Activated CD4-positive, CD25-positive, alpha-beta regulatory T cell (primary cell): ENCODE measurements around the gene TMCO4.
"Not testable (repeated sequence)": the region's sequence is repeated elsewhere in the genome, so short reads cannot be mapped to it uniquely, and the experiment has no call there.

Source experiments
- DNase-seq, 4 experiments: peaks; one replicate each; lab custom pipeline; 2025; lab: John Stamatoyannopoulos, UW

TMCO4 gene

GRCh38 chr1:19656134-19656779 lies 143.5 kb downstream of the TMCO4 start:
- DNase-seq: no peak

DNA sequence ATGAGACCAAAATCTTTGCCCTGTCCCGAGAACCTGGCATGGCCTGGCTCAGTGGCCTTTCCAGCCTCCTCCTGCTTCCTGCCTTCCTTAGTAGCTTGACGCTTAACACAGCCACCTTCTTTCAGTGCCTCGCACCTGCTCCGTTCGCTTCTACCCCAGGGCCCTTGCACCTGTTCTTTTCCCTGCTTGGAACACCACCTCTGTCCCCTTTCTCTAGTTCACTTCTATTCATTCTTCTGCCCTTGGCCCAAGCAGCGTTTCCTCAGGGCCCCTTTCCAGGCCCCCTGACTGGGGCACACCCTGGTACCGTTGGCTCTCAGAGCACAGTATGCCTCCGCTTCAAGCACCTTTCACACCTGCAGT lies 144.0 kb downstream of the TMCO4 start:
- no peak for DNase-seq

DNA sequence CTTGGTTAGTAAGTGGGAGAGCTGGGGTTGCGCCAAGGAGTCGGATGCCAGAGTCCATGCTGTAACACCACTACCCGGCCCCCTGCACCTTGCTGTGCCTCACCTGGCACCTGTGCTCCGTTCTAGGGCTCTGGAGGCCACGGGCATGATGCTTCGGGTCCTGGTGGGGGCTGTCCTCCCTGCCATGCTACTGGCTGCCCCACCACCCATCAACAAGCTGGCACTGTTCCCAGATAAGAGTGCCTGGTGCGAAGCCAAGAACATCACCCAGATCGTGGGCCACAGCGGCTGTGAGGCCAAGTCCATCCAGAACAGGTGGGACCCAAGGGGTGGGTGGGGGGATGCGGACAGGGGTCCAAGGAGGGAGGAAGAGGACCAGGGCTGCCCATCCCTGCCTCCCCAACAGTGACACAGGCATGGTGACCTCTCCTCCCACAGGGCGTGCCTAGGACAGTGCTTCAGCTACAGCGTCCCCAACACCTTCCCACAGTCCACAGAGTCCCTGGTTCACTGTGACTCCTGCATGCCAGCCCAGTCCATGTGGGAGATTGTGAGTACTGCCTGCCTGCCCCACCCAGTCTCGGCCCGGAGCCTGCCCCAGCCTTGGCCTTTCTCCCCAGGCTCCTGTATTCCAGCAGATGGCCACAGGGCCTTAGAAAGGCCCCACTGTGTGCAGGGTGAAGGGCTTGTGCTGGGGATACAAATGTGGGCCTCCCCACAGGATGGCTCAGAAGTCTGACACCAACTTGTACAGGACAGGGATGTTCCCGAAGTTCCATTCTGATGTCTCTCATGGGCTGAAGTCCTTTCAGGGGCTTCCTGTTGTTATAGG lies 144.6 kb downstream of the TMCO4 start:
- no peak for DNase-seq

- DNase-seq: no peak
Observed at GRCh38 chr1:19654386-19654785, 145.3 kb downstream of the TMCO4 start.

- no peak for DNase-seq
Observed at GRCh38 chr1:19651141-19651737, 148.5 kb downstream of the TMCO4 start.

DNA sequence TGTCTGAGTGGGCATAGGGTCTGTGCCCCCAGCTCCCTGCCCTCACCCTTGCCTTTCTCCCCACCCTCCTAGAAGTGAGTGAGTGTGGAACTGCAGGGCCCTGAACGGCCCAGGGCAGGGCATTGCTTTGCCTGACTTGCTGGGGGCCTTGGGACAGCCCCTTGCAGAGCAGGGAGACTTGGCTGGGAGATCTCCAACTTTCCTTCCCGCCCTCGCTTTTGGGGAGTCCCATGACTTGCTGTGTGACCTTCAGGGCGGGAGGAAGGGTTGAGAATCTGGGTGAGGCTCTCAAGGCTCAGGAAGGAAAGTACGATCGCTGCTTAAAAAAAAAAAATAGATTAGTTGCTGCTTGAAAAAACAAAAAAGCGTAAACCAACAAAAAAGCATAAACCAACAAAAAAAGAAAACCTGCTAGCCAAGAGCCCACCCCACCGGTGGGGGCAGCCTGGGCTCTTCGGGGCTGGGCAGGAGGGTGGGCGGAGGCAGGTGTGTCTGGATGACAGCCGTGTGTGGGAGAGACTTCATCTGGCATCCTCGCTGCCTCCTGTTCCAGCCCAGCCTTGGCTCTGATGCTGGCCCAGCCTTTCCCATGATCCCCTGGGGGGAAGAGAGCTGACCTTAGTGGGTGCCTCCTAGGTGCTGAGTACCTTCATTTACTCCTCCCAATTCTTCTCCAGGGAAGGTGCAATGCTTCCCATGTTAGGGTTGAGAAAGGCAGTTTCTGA lies 149.1 kb downstream of the TMCO4 start:
- DNase-seq: no peak

- no peak for DNase-seq
Observed at GRCh38 chr1:19648689-19649088, 151.0 kb downstream of the TMCO4 start.

- DNase-seq: no peak
Observed at GRCh38 chr1:19648239-19648638, 151.5 kb downstream of the TMCO4 start.

DNA sequence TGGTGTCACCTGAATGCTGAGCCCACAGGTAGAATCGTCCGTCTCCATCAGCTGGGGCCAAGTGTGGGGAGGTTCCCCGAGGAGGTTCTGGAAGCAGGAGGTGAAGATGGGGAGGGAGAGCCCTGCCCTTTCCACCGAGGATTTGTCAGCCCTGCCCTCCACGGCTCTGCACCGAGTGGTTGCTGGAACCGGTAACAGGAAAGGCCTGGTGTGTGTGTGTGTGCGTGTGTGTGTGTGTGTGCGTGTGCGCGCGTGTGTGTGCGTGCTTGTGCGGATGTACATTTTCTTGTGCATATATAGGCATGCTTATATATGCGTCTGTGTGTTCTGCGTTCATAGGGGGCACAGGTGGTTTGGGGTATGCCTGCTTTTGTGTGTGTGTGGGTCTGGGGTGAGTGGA lies 152.1 kb downstream of the TMCO4 start:
- no peak for DNase-seq

GRCh38 chr1:19646377-19647319 lies 153.1 kb downstream of the TMCO4 start:
- no peak for DNase-seq

DNA sequence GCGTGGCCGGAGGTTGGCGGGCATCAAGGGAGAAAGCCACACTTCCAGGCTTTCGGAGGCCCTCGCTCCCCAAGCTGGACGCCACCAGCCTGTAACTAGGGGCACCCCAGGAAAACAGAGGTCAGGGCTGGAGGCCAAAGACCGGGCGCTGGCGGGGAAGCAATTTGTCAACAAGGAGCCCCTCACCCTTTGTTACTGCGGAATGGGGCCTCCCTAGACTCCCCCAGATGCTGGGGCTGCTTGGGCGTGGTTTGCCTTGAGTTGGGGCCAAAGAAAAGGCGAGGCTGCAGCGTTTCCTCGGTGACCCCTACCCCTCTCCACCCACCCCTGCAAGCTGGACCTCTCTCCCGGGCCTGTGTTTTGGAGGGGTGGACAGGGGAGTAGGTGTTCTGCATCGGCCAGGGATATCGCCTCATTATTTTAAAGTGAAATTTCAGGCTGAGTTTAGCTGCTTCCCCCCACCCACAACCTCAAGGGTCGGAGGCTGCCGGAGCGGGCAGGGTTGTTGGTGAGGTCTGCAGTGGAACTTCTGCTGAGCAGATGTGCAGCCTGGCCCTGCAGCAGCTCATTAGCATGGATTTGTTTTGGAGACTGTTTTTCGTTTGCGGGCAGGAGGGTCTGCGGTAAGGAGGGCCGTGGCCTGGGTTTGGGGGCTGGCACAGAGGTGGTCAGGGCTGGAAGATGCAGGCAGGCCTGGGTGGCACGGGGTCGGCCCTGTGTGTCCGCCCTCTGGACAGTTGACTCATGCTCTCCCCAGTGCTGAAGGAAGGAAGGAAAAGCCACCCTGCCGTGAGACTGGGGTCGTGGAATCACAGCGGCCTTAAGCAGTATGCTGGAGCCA lies 154.1 kb downstream of the TMCO4 start:
- no peak for DNase-seq

DNA sequence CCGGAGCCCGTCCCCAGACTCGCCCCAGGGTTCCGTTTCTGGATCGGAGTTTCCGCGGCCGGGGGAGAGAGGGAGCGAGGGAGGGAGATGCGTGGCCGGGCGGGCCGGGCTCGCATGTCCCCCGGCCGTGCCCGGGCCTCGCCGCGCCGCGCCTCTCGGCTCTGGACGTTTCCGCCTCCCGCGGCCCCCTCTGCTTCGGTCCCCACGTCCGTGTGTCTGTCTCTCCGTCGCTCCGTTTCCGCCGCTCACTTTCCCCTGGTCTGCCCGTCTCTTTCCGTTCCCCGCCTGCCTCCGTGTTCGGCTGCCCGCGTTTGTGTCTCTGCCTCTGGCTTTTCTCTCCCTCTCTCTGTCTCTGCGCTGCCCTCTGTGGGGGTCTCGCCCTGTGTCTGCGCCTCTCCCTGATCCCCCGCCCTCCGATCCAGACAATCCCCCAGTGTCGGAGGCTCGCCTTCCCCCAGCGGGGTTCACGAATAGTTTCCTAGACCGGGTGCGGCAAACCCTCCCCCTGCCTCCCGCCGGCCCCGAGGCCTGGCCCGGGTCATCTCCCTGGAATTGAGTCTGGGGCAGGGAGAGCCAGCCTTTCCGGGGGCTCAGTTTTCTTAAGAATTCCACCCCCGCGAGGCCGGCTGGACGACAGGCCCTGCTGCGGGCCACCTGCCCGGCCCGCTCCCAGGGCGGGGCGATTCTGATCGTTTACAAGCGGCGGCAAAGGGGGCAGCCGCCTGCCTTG lies 154.9 kb downstream of the TMCO4 start:
- DNase-seq: peak in 2 of 4 experiments; percentile 15

DNA sequence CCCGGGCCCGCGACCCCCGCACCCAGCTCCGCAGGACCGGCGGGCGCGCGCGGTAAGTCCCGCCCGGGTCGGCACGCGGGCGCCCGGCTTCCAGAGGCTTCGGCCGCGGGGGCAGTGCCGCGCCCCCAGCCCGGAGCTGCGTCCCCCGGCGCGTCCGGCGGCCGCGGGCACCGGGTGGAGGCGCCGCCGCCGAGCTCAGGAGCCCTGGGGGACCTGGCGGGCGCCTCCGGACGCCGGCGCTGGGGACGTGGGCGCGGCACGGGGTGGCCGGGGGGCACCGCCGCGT lies 155.4 kb downstream of the TMCO4 start:
- DNase-seq: no peak

GRCh38 chr1:19643602-19644394 lies 155.9 kb downstream of the TMCO4 start, which contains the start of gene NBL1:
Gene NBL1, plus strand, starts transcription at chr1:19644311. Its CDS starts 10,720 bp downstream, at chr1:19655031.
- DNase-seq: peak in 2 of 4 experiments; percentile 14 to 31

DNA sequence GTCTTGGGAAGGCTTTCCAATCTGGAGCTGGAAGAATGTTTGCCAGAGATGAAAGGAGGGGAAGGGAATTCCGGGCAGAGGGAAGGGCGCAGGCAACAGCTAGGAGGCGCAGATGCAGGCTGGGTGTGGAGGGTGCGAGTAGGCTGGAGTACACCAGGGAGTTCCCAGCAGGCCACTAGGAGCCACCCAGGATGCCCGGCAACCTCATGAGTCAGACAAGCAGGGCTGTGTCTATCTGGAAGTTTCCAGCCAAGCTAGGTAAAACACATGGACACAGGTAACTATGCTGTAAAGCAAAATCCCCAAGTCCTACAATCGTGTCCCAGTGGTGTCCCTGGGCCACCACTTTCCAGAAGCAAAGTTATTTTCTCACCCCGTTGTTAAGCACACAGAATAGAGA lies 156.6 kb downstream of the TMCO4 start:
- no peak for DNase-seq

- DNase-seq: no peak
Observed at GRCh38 chr1:19640363-19641316, 159.1 kb downstream of the TMCO4 start.

- no peak for DNase-seq
Observed at GRCh38 chr1:19639999-19640362, 159.7 kb downstream of the TMCO4 start.

DNA sequence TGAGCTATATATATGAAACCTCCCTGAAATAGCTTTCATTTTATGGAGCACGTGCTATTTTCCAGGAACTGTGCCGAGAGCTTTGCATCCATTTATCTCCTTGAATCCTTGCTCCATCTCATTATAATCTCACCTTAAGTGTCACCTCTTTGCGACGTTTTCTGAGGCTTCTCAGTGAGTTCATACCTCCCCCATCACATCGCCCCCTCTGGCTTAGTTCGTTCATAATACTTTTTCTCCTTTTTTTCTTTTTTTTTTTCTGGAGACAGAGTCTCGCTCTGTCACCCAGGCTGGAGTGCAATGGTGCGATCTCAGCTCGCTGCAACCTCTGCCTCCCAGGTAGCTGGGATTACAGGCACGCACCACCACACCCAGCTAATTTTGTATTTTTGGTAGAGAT lies 160.5 kb downstream of the TMCO4 start:
- not testable (repeated sequence) for DNase-seq
